H9 (cell line): Measurements from ENCODE around the gene SMAP1. TPM values are rescaled to one million over a fixed set of nuclear protein-coding genes. Genes with fewer than 3 reads are reported as not detected.

Experiments used
- DNase-seq: peaks from one replicate; pipeline ENCODE4 v3.0.0-alpha.2; 2017
- H2AFZ ChIP-seq: one replicate; pipeline ENCODE4 v1.6.1; 2013; ENCODE audit warnings: mild to moderate bottlenecking, low read length, control low read depth, moderate library complexity
- H2AK5ac ChIP-seq: 2 replicates; pipeline ENCODE4 v1.6.1; 2013; ENCODE audit warnings: low read length, control low read depth, mixed read lengths; ENCODE audit not compliant: insufficient read length
- H2BK120ac ChIP-seq: one replicate; pipeline ENCODE4 v1.6.1; 2013; ENCODE audit warnings: low read depth, mild to moderate bottlenecking, low read length, control low read depth, inconsistent platforms; ENCODE audit not compliant: poor library complexity, severe bottlenecking
- H2BK12ac ChIP-seq: 2 replicates; pipeline ENCODE4 v1.6.1; 2013; ENCODE audit warnings: low read length, control low read depth, mixed read lengths, low read depth; ENCODE audit not compliant: insufficient read length
- H2BK15ac ChIP-seq: 2 replicates; pipeline ENCODE4 v1.6.1; 2013; ENCODE audit warnings: low read depth, low read length, control low read depth
- H2BK20ac ChIP-seq: one replicate; pipeline ENCODE4 v1.6.1; 2013; ENCODE audit warnings: low read depth, mild to moderate bottlenecking, low read length, control low read depth, inconsistent platforms; ENCODE audit not compliant: poor library complexity, severe bottlenecking
- H2BK5ac ChIP-seq: 2 replicates; pipeline ENCODE4 v1.6.1; 2013; ENCODE audit warnings: low read length, control low read depth, mixed read lengths; ENCODE audit not compliant: insufficient read length
- H3K14ac ChIP-seq: 2 replicates; pipeline ENCODE4 v1.6.1; 2013; ENCODE audit warnings: low read length, control low read depth; ENCODE audit not compliant: insufficient read depth
- H3K18ac ChIP-seq: 2 replicates; pipeline ENCODE4 v1.6.1; 2013; ENCODE audit warnings: low read depth, mild to moderate bottlenecking, mixed read lengths, low read length, control low read depth; ENCODE audit not compliant: insufficient read length
- H3K23ac ChIP-seq: 2 replicates; pipeline ENCODE4 v1.6.1; 2013; ENCODE audit warnings: low read length, control low read depth, mixed read lengths, low read depth; ENCODE audit not compliant: insufficient read length
- H3K23me2 ChIP-seq: 2 replicates; pipeline ENCODE4 v1.6.1; 2013; ENCODE audit warnings: low read depth, mild to moderate bottlenecking, mixed read lengths, low read length, control low read depth; ENCODE audit not compliant: insufficient read length, poor library complexity, severe bottlenecking
- H3K27ac ChIP-seq: 2 replicates; pipeline ENCODE4 v1.5.1; 2013; ENCODE audit warnings: low read length, control low read depth, mixed read lengths, low read depth; ENCODE audit not compliant: insufficient read length
- H3K27me3 ChIP-seq: 2 replicates; pipeline ENCODE4 v1.6.1; 2013; ENCODE audit warnings: low read length, control low read depth, inconsistent platforms; ENCODE audit not compliant: insufficient read depth
- H3K4ac ChIP-seq: 2 replicates; pipeline ENCODE4 v1.6.1; 2013; ENCODE audit warnings: low read depth, mild to moderate bottlenecking, control low read depth, inconsistent platforms, low read length, moderate library complexity
- H3K4me1 ChIP-seq: 2 replicates; pipeline ENCODE4 v1.6.1; 2013; ENCODE audit warnings: low read length, control low read depth, inconsistent platforms; ENCODE audit not compliant: insufficient read depth
- H3K4me2 ChIP-seq: 2 replicates; pipeline ENCODE4 v1.6.1; 2013; ENCODE audit warnings: low read length, control low read depth, mixed read lengths; ENCODE audit not compliant: insufficient read length, insufficient read depth
- H3K56ac ChIP-seq: 2 replicates; pipeline ENCODE4 v1.6.1; 2013; ENCODE audit warnings: low read depth, mild to moderate bottlenecking, mixed read lengths, low read length, control low read depth; ENCODE audit not compliant: insufficient read length
- H3K79me1 ChIP-seq: 2 replicates; pipeline ENCODE4 v1.6.1; 2013; ENCODE audit warnings: low read depth, mild to moderate bottlenecking, moderate library complexity, low read length, control low read depth, inconsistent platforms; ENCODE audit not compliant: insufficient read depth, poor library complexity, severe bottlenecking
- H3K79me2 ChIP-seq: 2 replicates; pipeline ENCODE4 v1.6.1; 2013; ENCODE audit warnings: low read length, control low read depth, inconsistent platforms; ENCODE audit not compliant: insufficient read depth
- H3K9ac ChIP-seq: 2 replicates; pipeline ENCODE4 v1.6.1; 2013; ENCODE audit warnings: low read length, control low read depth, mixed read lengths; ENCODE audit not compliant: insufficient read length; ENCODE audit errors: extremely low read depth
- H3K9me3 ChIP-seq: one replicate; pipeline ENCODE4 v1.6.1; 2013; ENCODE audit warnings: low read depth, low read length, inconsistent platforms; ENCODE audit not compliant: control insufficient read depth
- H3T11ph ChIP-seq: one replicate; pipeline ENCODE4 v1.6.1; 2013; ENCODE audit warnings: mild to moderate bottlenecking, low read length, control low read depth, inconsistent platforms
- H4K20me1 ChIP-seq: one replicate; pipeline ENCODE4 v1.6.1; 2013; ENCODE audit not compliant: control insufficient read depth, insufficient read length, insufficient read depth
- H4K5ac ChIP-seq: 2 replicates; pipeline ENCODE4 v1.6.1; 2013; ENCODE audit warnings: low read depth, mild to moderate bottlenecking, mixed read lengths, low read length, control low read depth; ENCODE audit not compliant: insufficient read length
- H4K8ac ChIP-seq: replicated peaks from 2 replicates; pipeline ENCODE4 v1.6.1; 2013; ENCODE audit warnings: low read length, control low read depth, mixed read lengths, low read depth; ENCODE audit not compliant: insufficient read length
- H4K91ac ChIP-seq: 2 replicates; pipeline ENCODE4 v1.6.1; 2013; ENCODE audit warnings: low read depth, mild to moderate bottlenecking, moderate library complexity, mixed read lengths, low read length, control low read depth; ENCODE audit not compliant: insufficient read length
- H3K27ac Mint-ChIP-seq, 3 experiments: 2 replicates in 2 of 3; 3 replicates in 1 of 3; pipeline ENCODE4 v1.8.0; 2020 to 2021; ENCODE audit warnings: mixed read lengths in 3 of 3, mild to moderate bottlenecking in 1 of 3, moderate library complexity in 1 of 3
- H3K27me3 Mint-ChIP-seq: 2 replicates; pipeline ENCODE4 v1.8.0; 2021; ENCODE audit warnings: low read depth, mild to moderate bottlenecking, moderate library complexity, mixed read lengths
- H3K36me3 Mint-ChIP-seq, 3 experiments: 2 replicates in 2 of 3; 3 replicates in 1 of 3; pipeline ENCODE4 v1.8.0; 2020 to 2021; ENCODE audit warnings: low read depth in 3 of 3, mixed read lengths in 3 of 3; ENCODE audit not compliant: insufficient read depth in 1 of 3
- H3K4me1 Mint-ChIP-seq, 2 experiments: 2 replicates each; pipeline ENCODE4 v1.8.0; 2020; ENCODE audit warnings: mixed read lengths in 2 of 2
- H3K4me3 Mint-ChIP-seq, 2 experiments: 2 replicates in 1 of 2; 3 replicates in 1 of 2; pipeline ENCODE4 v1.8.0; 2020 to 2021; ENCODE audit warnings: mild to moderate bottlenecking in 2 of 2, mixed read lengths in 2 of 2, moderate library complexity in 1 of 2
- H3K9me3 Mint-ChIP-seq, 2 experiments: 2 replicates in 1 of 2; 3 replicates in 1 of 2; pipeline ENCODE4 v1.8.0; 2020; ENCODE audit warnings: mild to moderate bottlenecking in 2 of 2, mixed read lengths in 2 of 2, moderate library complexity in 1 of 2
- CTCF ChIP-seq: fragments of 200-600 bp; sonication (generic); conservative IDR thresholded peaks from 3 replicates; pipeline ENCODE4 v1.8.0; 2021; ENCODE audit warnings: antibody characterized with exemption, mild to moderate bottlenecking
- WGBS: extraction: QIAGEN DNeasy Blood & Tissue Kit; methylation state at CpG from one replicate; pipeline ENCODE4 v1.1.7; 2013; ENCODE audit warnings: missing lambda C conversion rate, low lambda C conversion rate, mixed read lengths; ENCODE audit not compliant: insufficient read length; ENCODE audit errors: extremely low coverage; 5-methylcytosine and 5-hydroxymethylcytosine counted together
- total RNA-seq: library from RNA; stranded (reverse); gene quantifications from 2 replicates; pipeline ENCODE4 v1.2.1, GENCODE V29; 2021

Gene SMAP1
- total RNA-seq, 1 experiment from 2014 or later, result 29.3 TPM

DNA sequence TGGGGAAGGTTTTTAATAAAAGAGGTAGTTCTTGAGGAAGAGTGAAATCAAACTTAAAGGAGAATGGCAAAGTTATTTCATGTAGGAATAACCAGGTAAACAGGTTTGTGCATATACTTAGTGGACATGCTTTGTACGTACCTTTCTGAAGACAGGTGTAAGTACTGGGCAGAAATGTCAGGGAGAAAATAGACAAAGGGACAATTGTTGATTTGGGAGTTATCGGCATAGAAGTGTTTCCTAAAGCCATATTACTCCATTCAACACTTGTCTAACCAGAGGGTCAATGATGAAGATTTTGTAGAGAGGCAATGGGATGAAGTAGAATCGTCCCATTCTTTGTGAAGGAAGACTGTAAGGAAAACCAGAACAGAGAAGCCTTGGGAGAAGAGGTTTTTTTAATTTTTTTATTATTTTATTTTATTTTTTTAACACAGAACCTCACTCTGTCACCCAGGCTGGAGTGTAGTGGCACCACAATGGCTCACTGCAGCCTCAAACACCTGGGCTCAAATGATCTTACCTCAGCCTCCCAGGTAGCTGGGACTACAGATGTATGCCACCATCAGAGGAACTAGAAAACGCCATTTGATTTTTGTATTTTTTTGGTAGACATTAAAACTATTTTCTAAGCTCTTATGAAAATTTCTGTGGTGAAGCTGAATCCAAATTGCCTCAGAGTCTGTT lies 18.0 kb downstream of the SMAP1 start:
- H3K23me2 ChIP-seq, result no peaks in the 10 kb centered on the region

More for the DNA sequence above, 18.0 kb downstream of the SMAP1 start:
- Mint-ChIP-seq H3K4me3 (no peak overlapping the region), H3K4me1 (peaks cover 18 to 19% of the 10 kb centered on the region in 2 experiments), H3K36me3 (peaks cover 0 to under 1% (median 0%) of the 10 kb centered on the region in 3 experiments; a peak in 1 of 7 replicates), H3K9me3 (peaks cover under 1 to 5% of the 10 kb centered on the region in 2 experiments; a peak in 2 of 5 replicates), H3K27ac (peak overlapping the region in 1 of 3 experiments; percentile 57; a peak in 2 of 7 replicates), H3K27me3 (no peaks in the 10 kb centered on the region)
- no peak for TF ChIP-seq CTCF
- no peak overlapping the region for H4K8ac ChIP-seq
- no peaks in the 10 kb centered on the region for H3K9me3 ChIP-seq
- no peak overlapping the region for H2BK12ac ChIP-seq
- H3K23ac ChIP-seq, result no peak overlapping the region
- H4K5ac ChIP-seq, result no peak overlapping the region
- H2AFZ ChIP-seq, result no peak overlapping the region
- no CpG with 5 or more reads among the region's 4 CpGs for WGBS
- H4K20me1 ChIP-seq, result no peaks in the 10 kb centered on the region
- no peak overlapping the region for H3K4me2 ChIP-seq
- H2BK15ac ChIP-seq, result no peak overlapping the region
- no peak overlapping the region for H3K14ac ChIP-seq
- no peak overlapping the region for H3K18ac ChIP-seq
- H4K91ac ChIP-seq, result no peak overlapping the region
- no peak overlapping the region for H3K4ac ChIP-seq
- H3K79me1 ChIP-seq, result peaks cover 2% of the 10 kb centered on the region
- no peak overlapping the region for H3K56ac ChIP-seq
- no peak overlapping the region for H3K27ac ChIP-seq
- H2BK5ac ChIP-seq, result no peak overlapping the region
- no peak overlapping the region for H3K9ac ChIP-seq
- H3K4me1 ChIP-seq, result no peaks in the 10 kb centered on the region
- no peak overlapping the region for H2BK120ac ChIP-seq
- H2BK20ac ChIP-seq, result no peak overlapping the region
- DNase-seq, result no peak
- H3T11ph ChIP-seq, result no peak overlapping the region
- H3K27me3 ChIP-seq, result no peaks in the 10 kb centered on the region
- H2AK5ac ChIP-seq, result no peak overlapping the region
- no peaks in the 10 kb centered on the region; the same call in 1 of the 2 replicates for H3K79me2 ChIP-seq
